GM18909 (cell line): ENCODE results near the gene NADK2.
A peak's percentile ranks its signal among the peaks of the same experiment; 100 is the strongest.
"Not testable (repeated sequence)": the region's sequence is repeated elsewhere in the genome, so short reads cannot be mapped to it uniquely, and the experiment has no call there.

Experiments
- ATAC-seq: cut with Tn5 transposase; IDR thresholded peaks from one replicate; pipeline ENCODE4 v1.9.1; 2021; ENCODE audit warnings: mild to moderate bottlenecking; ENCODE audit not compliant: unreplicated experiment, poor library complexity

The NADK2 gene

GRCh38 chr5:36215910-36216309 is 25.8 kb downstream of the NADK2 start:
- no peak for ATAC-seq

- no peak for ATAC-seq
Observed at GRCh38 chr5:36214436-36214835, 27.3 kb downstream of the NADK2 start.

- ATAC-seq: no peak
Observed at GRCh38 chr5:36209664-36210063, 32.1 kb downstream of the NADK2 start.

- ATAC-seq: no peak
Observed at GRCh38 chr5:36208786-36209185, 32.9 kb downstream of the NADK2 start.

- no peak for ATAC-seq
Observed at GRCh38 chr5:36206913-36207312, 34.8 kb downstream of the NADK2 start.

GRCh38 chr5:36205329-36205728 is 36.4 kb downstream of the NADK2 start:
- ATAC-seq: no peak

GRCh38 chr5:36202521-36202961 is 39.2 kb downstream of the NADK2 start:
- ATAC-seq: no peak

GRCh38 chr5:36200513-36200912 is 41.2 kb downstream of the NADK2 start:
- no peak for ATAC-seq

- ATAC-seq: no peak
Observed at GRCh38 chr5:36199620-36200019, 42.1 kb downstream of the NADK2 start.

GRCh38 chr5:36198783-36199182 is 42.9 kb downstream of the NADK2 start:
- ATAC-seq: not testable (repeated sequence)

- ATAC-seq: no peak
Observed at GRCh38 chr5:36198281-36198680, 43.4 kb downstream of the NADK2 start.

- ATAC-seq: no peak
Observed at GRCh38 chr5:36193746-36194145, 48.0 kb downstream of the NADK2 start.

- ATAC-seq: not testable (repeated sequence)
Observed at GRCh38 chr5:36184408-36184807, 57.3 kb downstream of the NADK2 start.

GRCh38 chr5:36181774-36182173 is 60.0 kb downstream of the NADK2 start:
- no peak for ATAC-seq

- ATAC-seq: no peak
Observed at GRCh38 chr5:36180556-36181350, 61.0 kb downstream of the NADK2 start.

GRCh38 chr5:36179950-36180349 is 61.8 kb downstream of the NADK2 start:
- ATAC-seq: no peak

GRCh38 chr5:36178524-36178890 is 63.2 kb downstream of the NADK2 start:
- no peak for ATAC-seq

- ATAC-seq: no peak
Observed at GRCh38 chr5:36177715-36178523, 63.8 kb downstream of the NADK2 start.

GRCh38 chr5:36177154-36177553 is 64.6 kb downstream of the NADK2 start:
- peak; percentile 98 for ATAC-seq

- no peak for ATAC-seq
Observed at GRCh38 chr5:36175043-36175442, 66.7 kb downstream of the NADK2 start.

GRCh38 chr5:36174119-36174518 is 67.6 kb downstream of the NADK2 start:
- ATAC-seq: no peak

GRCh38 chr5:36173426-36173825 is 68.3 kb downstream of the NADK2 start:
- no peak for ATAC-seq
